H1 (cell line): Measurements from ENCODE around the gene RNU7-1. TPM values are rescaled to one million over a fixed set of nuclear protein-coding genes. Genes with fewer than 3 reads are reported as not detected.

Source experiments
- CHD2 ChIP-seq: IDR thresholded peaks from 2 replicates; pipeline ENCODE4 v1.6.1; 2012; ENCODE audit warnings: low read length, improper control_type of control experiment
- CREB1 ChIP-seq: IDR thresholded peaks from 2 replicates; pipeline ENCODE4 v1.6.1; 2012; ENCODE audit warnings: inconsistent platforms
- CTBP2 ChIP-seq: IDR thresholded peaks from 2 replicates; pipeline ENCODE4 v1.7.0; 2011; ENCODE audit warnings: borderline replicate concordance, mild to moderate bottlenecking, moderate library complexity, mixed read lengths, low read length; ENCODE audit not compliant: insufficient read depth, insufficient read length
- HDAC2 ChIP-seq, 2 experiments: fragments of 300-600 bp in 1 of 2; sonication (generic) in 1 of 2; IDR thresholded peaks; 2 replicates each; pipeline ENCODE4 v1.6.1; 2011 to 2012; ENCODE audit warnings: low read depth in 2 of 2, low read length in 2 of 2, mild to moderate bottlenecking in 2 of 2, moderate library complexity in 2 of 2, borderline replicate concordance in 1 of 2, inconsistent platforms in 1 of 2
- TBP ChIP-seq: IDR thresholded peaks from 2 replicates; pipeline ENCODE4 v1.6.1; 2011; ENCODE audit warnings: low read depth, low read length, improper control_type of control experiment
- polyA plus RNA-seq, 7 experiments: library from polyadenylated mRNA; depleted of rRNA in 3 of 7; stranded (reverse) in 5 of 7; unstranded in 2 of 7; fragments of >200 nt in 5 of 7; fragments of 200-250 nt in 2 of 7; gene quantifications; 1 replicate in 5 of 7; 2 replicates in 1 of 7; 4 replicates in 1 of 7; pipeline versions ENCODE4 v1.2.1 to v1.2.3, GENCODE V29; 2011 to 2013; ENCODE audit warnings: missing spikeins in 2 of 7, mixed read lengths in 2 of 7
- total RNA-seq: library from RNA; stranded (reverse); fragmentation: NEBNext Ultra II Directional; extraction: Animal tissue kit (Norgen Biotek cat#: 25700); gene quantifications from 2 replicates; pipeline ENCODE4 v1.2.1, GENCODE V29; 2021

Gene RNU7-1
- total and polyA plus RNA-seq, 2 of the 8 experiments (the other 6 are each of a cell fraction or from before 2014, with no cell fraction given), result not detected

GRCh38 chr12:6904280-6905276, 39.0 kb upstream of the RNU7-1 start, which contains the start of gene LRRC23 (continued):
- TF ChIP-seq TBP (peak; percentile 51; the same call in 1 of the 2 replicates), CTBP2 (no peak), HDAC2 (IDR thresholded peaks at IDR 0.05; ENCODE audit: borderline replicate concordance in 1 of 2, low read depth in 2 of 2, low read length in 2 of 2) (peak in 1 of 2 experiments; percentile 58; a peak in 1 of 4 replicates), CHD2 (peak; percentile 42; the same call in 1 of the 2 replicates), CREB1 (peak; percentile 77)
